OCI-LY1 (cell line): ENCODE data around the gene ZNF264.
"Not testable (repeated sequence)": the region's sequence is repeated elsewhere in the genome, so short reads cannot be mapped to it uniquely, and the experiment has no call there.

Experiments used
- H2AFZ ChIP-seq: fragments of 200-600 bp; sonication (generic), shearing (Covaris generic); 2 replicates; pipeline ENCODE4 v1.6.0; 2014; ENCODE audit warnings: antibody characterized with exemption, mild to moderate bottlenecking, low read length
- H3F3A ChIP-seq: fragments of 200-600 bp; sonication (generic), shearing (Covaris generic); 2 replicates; pipeline ENCODE4 v1.6.0; 2014; ENCODE audit warnings: mild to moderate bottlenecking, antibody characterized with exemption, low read length, moderate library complexity; ENCODE audit not compliant: insufficient read depth
- H3K27ac ChIP-seq: fragments of 200-600 bp; sonication (generic); 2 replicates; pipeline ENCODE4 v1.5.1; 2014; ENCODE audit warnings: low read length, mixed run types, mild to moderate bottlenecking, low read depth; ENCODE audit not compliant: poor library complexity, severe bottlenecking
- H3K27me3 ChIP-seq: fragments of 200-600 bp; sonication (generic); 2 replicates; pipeline ENCODE4 v1.6.0; 2014; ENCODE audit warnings: antibody characterized with exemption, mild to moderate bottlenecking, low read length, moderate library complexity; ENCODE audit not compliant: insufficient read depth
- H3K36me3 ChIP-seq: fragments of 200-600 bp; sonication (generic); 2 replicates; pipeline ENCODE4 v1.6.1; 2014; ENCODE audit warnings: mild to moderate bottlenecking, antibody characterized with exemption, low read length, moderate library complexity, mixed read lengths; ENCODE audit not compliant: insufficient read depth
- H3K4me1 ChIP-seq: fragments of 200-600 bp; sonication (generic); 2 replicates; pipeline ENCODE4 v1.5.1; 2014; ENCODE audit warnings: mild to moderate bottlenecking, low read length, moderate library complexity; ENCODE audit not compliant: insufficient read depth, severe bottlenecking
- H3K4me2 ChIP-seq: fragments of 200-600 bp; sonication (generic), shearing (Covaris generic); 2 replicates; pipeline ENCODE4 v1.6.1; 2014; ENCODE audit warnings: low read length
- H3K4me3 ChIP-seq: fragments of 200-600 bp; sonication (generic); 2 replicates; pipeline ENCODE4 v1.5.1; 2014; ENCODE audit warnings: low read length, low read depth, mild to moderate bottlenecking, mixed read lengths; ENCODE audit not compliant: poor library complexity, severe bottlenecking
- H3K79me2 ChIP-seq: fragments of 200-600 bp; shearing (Covaris generic); 2 replicates; pipeline ENCODE4 v1.6.1; 2016; ENCODE audit warnings: mixed run types, low read length, mixed read lengths; ENCODE audit not compliant: insufficient read depth
- H3K9ac ChIP-seq: fragments of 200-600 bp; sonication (generic), shearing (Covaris generic); 2 replicates; pipeline ENCODE4 v1.6.1; 2014; ENCODE audit warnings: mild to moderate bottlenecking, low read length, mixed read lengths
- H3K9me2 ChIP-seq: fragments of 200-600 bp; sonication (generic), shearing (Covaris generic); 2 replicates; pipeline ENCODE4 v1.6.1; 2014; ENCODE audit warnings: low read depth, mild to moderate bottlenecking, low read length, mixed read lengths
- H3K9me3 ChIP-seq: fragments of 200-600 bp; shearing (Covaris generic); 2 replicates; pipeline ENCODE4 v1.6.1; 2014; ENCODE audit warnings: low read length, mixed read lengths
- H4K20me1 ChIP-seq: fragments of 200-600 bp; sonication (generic), shearing (Covaris generic); 2 replicates; pipeline ENCODE4 v1.6.0; 2016; ENCODE audit warnings: mild to moderate bottlenecking, low read length; ENCODE audit not compliant: insufficient read depth
- EZH2 ChIP-seq: fragments of 200-600 bp; sonication (generic), shearing (Covaris generic); IDR thresholded peaks from 2 replicates; pipeline ENCODE4 v1.8.0; 2017; ENCODE audit warnings: borderline replicate concordance, mixed run types, mild to moderate bottlenecking, antibody characterized with exemption, low read length, moderate library complexity, mixed read lengths
- TF ChIP-seq, protein P1 (sequence below): fragments of 200-600 bp; sonication (generic), shearing (Covaris generic); IDR thresholded peaks from 2 replicates; pipeline ENCODE4 v1.5.1; 2017; ENCODE audit warnings: mild to moderate bottlenecking, antibody characterized with exemption, low read length, moderate library complexity, mixed read lengths

The ZNF264 gene

DNA sequence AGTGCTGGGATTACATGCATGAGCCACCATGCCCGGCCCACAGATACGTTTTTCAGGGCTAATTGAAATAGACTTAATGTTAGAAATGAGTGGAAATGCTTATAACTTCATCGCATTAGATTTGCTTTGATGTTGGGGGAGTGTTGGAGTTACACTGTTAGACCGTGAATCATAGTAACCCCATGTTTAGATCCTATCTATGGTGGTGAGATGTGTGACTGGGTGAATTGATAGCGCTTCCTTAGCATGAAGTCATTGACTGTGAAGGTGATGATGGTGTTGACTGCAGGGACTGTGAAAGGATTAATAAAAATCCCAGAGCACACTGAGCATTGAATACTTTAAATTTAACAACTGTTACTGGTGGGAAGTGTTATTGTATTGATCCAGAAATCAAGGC is 1.7 kb downstream of the ZNF264 start:
- Histone ChIP-seq H3K4me1 (peaks cover 17% of the 10 kb centered on the region), H2AFZ (no peak overlapping the region), H3K4me2 (peak overlapping the region; percentile 78), H3K36me3 (peaks cover 61% of the 10 kb centered on the region), H3K4me3 (peak overlapping the region; percentile 81), H3K27me3 (no peaks in the 10 kb centered on the region), H3K9ac (no peak overlapping the region), H3F3A (no peaks in the 10 kb centered on the region), H3K27ac (no peak overlapping the region), H3K9me2 (no peaks in the 10 kb centered on the region), H3K79me2 (peaks cover 16% of the 10 kb centered on the region), H3K9me3 (peaks cover 17% of the 10 kb centered on the region), H4K20me1 (no peaks in the 10 kb centered on the region)
- TF ChIP-seq, protein P1, sequence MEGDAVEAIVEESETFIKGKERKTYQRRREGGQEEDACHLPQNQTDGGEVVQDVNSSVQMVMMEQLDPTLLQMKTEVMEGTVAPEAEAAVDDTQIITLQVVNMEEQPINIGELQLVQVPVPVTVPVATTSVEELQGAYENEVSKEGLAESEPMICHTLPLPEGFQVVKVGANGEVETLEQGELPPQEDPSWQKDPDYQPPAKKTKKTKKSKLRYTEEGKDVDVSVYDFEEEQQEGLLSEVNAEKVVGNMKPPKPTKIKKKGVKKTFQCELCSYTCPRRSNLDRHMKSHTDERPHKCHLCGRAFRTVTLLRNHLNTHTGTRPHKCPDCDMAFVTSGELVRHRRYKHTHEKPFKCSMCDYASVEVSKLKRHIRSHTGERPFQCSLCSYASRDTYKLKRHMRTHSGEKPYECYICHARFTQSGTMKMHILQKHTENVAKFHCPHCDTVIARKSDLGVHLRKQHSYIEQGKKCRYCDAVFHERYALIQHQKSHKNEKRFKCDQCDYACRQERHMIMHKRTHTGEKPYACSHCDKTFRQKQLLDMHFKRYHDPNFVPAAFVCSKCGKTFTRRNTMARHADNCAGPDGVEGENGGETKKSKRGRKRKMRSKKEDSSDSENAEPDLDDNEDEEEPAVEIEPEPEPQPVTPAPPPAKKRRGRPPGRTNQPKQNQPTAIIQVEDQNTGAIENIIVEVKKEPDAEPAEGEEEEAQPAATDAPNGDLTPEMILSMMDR: no peak
- TF ChIP-seq EZH2: no peak

DNA sequence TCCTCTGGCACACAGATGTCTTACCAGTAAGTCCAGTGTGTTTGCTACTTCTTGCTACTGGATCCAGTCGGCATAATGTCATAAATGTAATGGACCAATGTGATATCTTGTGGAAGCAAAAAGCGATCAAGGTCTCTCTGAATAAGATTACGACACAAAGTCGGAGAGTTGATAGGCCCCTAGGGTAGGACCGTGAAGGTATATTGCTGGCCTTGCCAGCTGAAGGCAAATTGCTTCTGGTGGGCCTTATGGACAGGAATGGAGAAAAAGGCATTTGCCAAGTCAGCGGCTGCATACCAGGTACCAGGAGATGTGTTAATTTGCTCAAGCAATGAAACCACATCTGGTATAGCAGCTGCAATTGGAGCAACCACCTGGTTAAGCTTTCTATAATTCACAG is 6.6 kb downstream of the ZNF264 start:
- not testable (repeated sequence) for H3K4me2 ChIP-seq, H3F3A ChIP-seq, H3K79me2 ChIP-seq, H3K4me3 ChIP-seq, H2AFZ ChIP-seq, H3K9me2 ChIP-seq, H3K9ac ChIP-seq, H3K27ac ChIP-seq, H4K20me1 ChIP-seq, H3K27me3 ChIP-seq, H3K4me1 ChIP-seq, H3K9me3 ChIP-seq
- H3K36me3 ChIP-seq: peaks cover 62% of the 10 kb centered on the region

DNA sequence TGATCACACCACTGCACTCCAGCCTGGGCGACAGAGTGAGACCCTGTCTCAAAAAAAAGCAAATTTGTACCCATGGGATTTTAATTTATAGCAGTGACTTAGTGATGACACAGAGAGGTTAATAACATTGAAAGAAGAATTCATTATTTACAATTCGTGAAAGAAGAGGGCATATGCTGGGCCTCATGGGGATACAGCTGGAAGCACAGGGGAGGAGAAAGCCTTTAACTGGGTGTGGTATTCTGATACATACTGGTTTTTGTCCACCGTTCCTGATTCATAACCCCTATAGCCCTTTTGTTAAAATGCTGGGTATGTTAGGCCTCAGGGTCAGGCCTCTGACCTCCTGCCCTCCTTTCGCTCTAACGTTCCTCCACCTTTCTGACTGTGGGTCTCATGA is 10.9 kb downstream of the ZNF264 start:
- no peaks in the 10 kb centered on the region for H4K20me1 ChIP-seq
- no peak overlapping the region for H3K4me2 ChIP-seq
- no peak overlapping the region for H3K27ac ChIP-seq
- no peaks in the 10 kb centered on the region for H3K79me2 ChIP-seq
- no peak overlapping the region for H3K9ac ChIP-seq
- no peaks in the 10 kb centered on the region for H3K4me1 ChIP-seq
- H3K27me3 ChIP-seq: no peaks in the 10 kb centered on the region
- H3K4me3 ChIP-seq: no peak overlapping the region
- peaks cover 51% of the 10 kb centered on the region for H3K36me3 ChIP-seq
- H3K9me2 ChIP-seq: no peaks in the 10 kb centered on the region
- H2AFZ ChIP-seq: no peak overlapping the region
- no peaks in the 10 kb centered on the region for H3K9me3 ChIP-seq
- no peaks in the 10 kb centered on the region for H3F3A ChIP-seq
- TF ChIP-seq EZH2: no peak
- TF ChIP-seq, protein P1: no peak

DNA sequence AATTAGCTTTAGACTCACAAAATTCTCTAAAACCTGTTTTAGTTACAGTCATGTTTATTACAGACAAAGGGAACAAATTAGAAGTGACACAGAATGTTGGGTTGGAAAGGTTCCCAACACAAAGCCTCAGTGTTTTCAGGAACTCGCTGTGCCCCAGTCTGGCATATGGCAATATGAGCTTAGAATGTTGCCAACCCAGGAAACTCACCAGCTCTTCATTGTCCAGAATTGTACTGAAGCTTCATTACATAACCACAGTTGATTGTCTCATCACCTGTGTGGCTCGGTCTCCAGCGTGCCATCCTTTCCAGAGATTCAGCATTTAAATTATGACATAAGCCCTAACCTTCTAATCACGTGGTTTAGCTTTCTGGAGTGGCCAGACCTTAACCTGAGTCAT is 19.1 kb downstream of the ZNF264 start:
- no peak overlapping the region for H3K4me2 ChIP-seq
- no peaks in the 10 kb centered on the region for H3K4me1 ChIP-seq
- H3K27ac ChIP-seq: no peak overlapping the region
- no peak overlapping the region for H2AFZ ChIP-seq
- no peak overlapping the region for H3K9ac ChIP-seq
- no peaks in the 10 kb centered on the region for H3K9me2 ChIP-seq
- no peak overlapping the region for H3K4me3 ChIP-seq
- H3K36me3 ChIP-seq: peaks cover 74% of the 10 kb centered on the region
- TF ChIP-seq, protein P1: no peak
- TF ChIP-seq EZH2: no peak
- no peaks in the 10 kb centered on the region for H3K79me2 ChIP-seq
- H3K27me3 ChIP-seq: no peaks in the 10 kb centered on the region
- no peaks in the 10 kb centered on the region for H4K20me1 ChIP-seq
- no peaks in the 10 kb centered on the region; the same call in 1 of the 2 replicates for H3K9me3 ChIP-seq
- no peaks in the 10 kb centered on the region; the same call in 1 of the 2 replicates for H3F3A ChIP-seq
